H9 (cell line): ENCODE data around the gene CTR9. TPM values are rescaled to one million over a fixed set of nuclear protein-coding genes. Genes with fewer than 3 reads are reported as not detected.

ENCODE experiments used
- DNase-seq: peaks from one replicate; pipeline ENCODE4 v3.0.0-alpha.2; 2017
- H2AFZ ChIP-seq: one replicate; pipeline ENCODE4 v1.6.1; 2013; ENCODE audit warnings: mild to moderate bottlenecking, low read length, control low read depth, moderate library complexity
- H2AK5ac ChIP-seq: 2 replicates; pipeline ENCODE4 v1.6.1; 2013; ENCODE audit warnings: low read length, control low read depth, mixed read lengths; ENCODE audit not compliant: insufficient read length
- H2BK120ac ChIP-seq: one replicate; pipeline ENCODE4 v1.6.1; 2013; ENCODE audit warnings: low read depth, mild to moderate bottlenecking, low read length, control low read depth, inconsistent platforms; ENCODE audit not compliant: poor library complexity, severe bottlenecking
- H2BK12ac ChIP-seq: 2 replicates; pipeline ENCODE4 v1.6.1; 2013; ENCODE audit warnings: low read length, control low read depth, mixed read lengths, low read depth; ENCODE audit not compliant: insufficient read length
- H2BK15ac ChIP-seq: 2 replicates; pipeline ENCODE4 v1.6.1; 2013; ENCODE audit warnings: low read depth, low read length, control low read depth
- H2BK20ac ChIP-seq: one replicate; pipeline ENCODE4 v1.6.1; 2013; ENCODE audit warnings: low read depth, mild to moderate bottlenecking, low read length, control low read depth, inconsistent platforms; ENCODE audit not compliant: poor library complexity, severe bottlenecking
- H2BK5ac ChIP-seq: 2 replicates; pipeline ENCODE4 v1.6.1; 2013; ENCODE audit warnings: low read length, control low read depth, mixed read lengths; ENCODE audit not compliant: insufficient read length
- H3K14ac ChIP-seq: 2 replicates; pipeline ENCODE4 v1.6.1; 2013; ENCODE audit warnings: low read length, control low read depth; ENCODE audit not compliant: insufficient read depth
- H3K18ac ChIP-seq: 2 replicates; pipeline ENCODE4 v1.6.1; 2013; ENCODE audit warnings: low read depth, mild to moderate bottlenecking, mixed read lengths, low read length, control low read depth; ENCODE audit not compliant: insufficient read length
- H3K23ac ChIP-seq: 2 replicates; pipeline ENCODE4 v1.6.1; 2013; ENCODE audit warnings: low read length, control low read depth, mixed read lengths, low read depth; ENCODE audit not compliant: insufficient read length
- H3K23me2 ChIP-seq: 2 replicates; pipeline ENCODE4 v1.6.1; 2013; ENCODE audit warnings: low read depth, mild to moderate bottlenecking, mixed read lengths, low read length, control low read depth; ENCODE audit not compliant: insufficient read length, poor library complexity, severe bottlenecking
- H3K27ac ChIP-seq: 2 replicates; pipeline ENCODE4 v1.5.1; 2013; ENCODE audit warnings: low read length, control low read depth, mixed read lengths, low read depth; ENCODE audit not compliant: insufficient read length
- H3K27me3 ChIP-seq: 2 replicates; pipeline ENCODE4 v1.6.1; 2013; ENCODE audit warnings: low read length, control low read depth, inconsistent platforms; ENCODE audit not compliant: insufficient read depth
- H3K4ac ChIP-seq: 2 replicates; pipeline ENCODE4 v1.6.1; 2013; ENCODE audit warnings: low read depth, mild to moderate bottlenecking, control low read depth, inconsistent platforms, low read length, moderate library complexity
- H3K4me1 ChIP-seq: 2 replicates; pipeline ENCODE4 v1.6.1; 2013; ENCODE audit warnings: low read length, control low read depth, inconsistent platforms; ENCODE audit not compliant: insufficient read depth
- H3K4me2 ChIP-seq: 2 replicates; pipeline ENCODE4 v1.6.1; 2013; ENCODE audit warnings: low read length, control low read depth, mixed read lengths; ENCODE audit not compliant: insufficient read length, insufficient read depth
- H3K56ac ChIP-seq: 2 replicates; pipeline ENCODE4 v1.6.1; 2013; ENCODE audit warnings: low read depth, mild to moderate bottlenecking, mixed read lengths, low read length, control low read depth; ENCODE audit not compliant: insufficient read length
- H3K79me1 ChIP-seq: 2 replicates; pipeline ENCODE4 v1.6.1; 2013; ENCODE audit warnings: low read depth, mild to moderate bottlenecking, moderate library complexity, low read length, control low read depth, inconsistent platforms; ENCODE audit not compliant: insufficient read depth, poor library complexity, severe bottlenecking
- H3K79me2 ChIP-seq: 2 replicates; pipeline ENCODE4 v1.6.1; 2013; ENCODE audit warnings: low read length, control low read depth, inconsistent platforms; ENCODE audit not compliant: insufficient read depth
- H3K9ac ChIP-seq: 2 replicates; pipeline ENCODE4 v1.6.1; 2013; ENCODE audit warnings: low read length, control low read depth, mixed read lengths; ENCODE audit not compliant: insufficient read length; ENCODE audit errors: extremely low read depth
- H3K9me3 ChIP-seq: one replicate; pipeline ENCODE4 v1.6.1; 2013; ENCODE audit warnings: low read depth, low read length, inconsistent platforms; ENCODE audit not compliant: control insufficient read depth
- H3T11ph ChIP-seq: one replicate; pipeline ENCODE4 v1.6.1; 2013; ENCODE audit warnings: mild to moderate bottlenecking, low read length, control low read depth, inconsistent platforms
- H4K20me1 ChIP-seq: one replicate; pipeline ENCODE4 v1.6.1; 2013; ENCODE audit not compliant: control insufficient read depth, insufficient read length, insufficient read depth
- H4K5ac ChIP-seq: 2 replicates; pipeline ENCODE4 v1.6.1; 2013; ENCODE audit warnings: low read depth, mild to moderate bottlenecking, mixed read lengths, low read length, control low read depth; ENCODE audit not compliant: insufficient read length
- H4K8ac ChIP-seq: replicated peaks from 2 replicates; pipeline ENCODE4 v1.6.1; 2013; ENCODE audit warnings: low read length, control low read depth, mixed read lengths, low read depth; ENCODE audit not compliant: insufficient read length
- H4K91ac ChIP-seq: 2 replicates; pipeline ENCODE4 v1.6.1; 2013; ENCODE audit warnings: low read depth, mild to moderate bottlenecking, moderate library complexity, mixed read lengths, low read length, control low read depth; ENCODE audit not compliant: insufficient read length
- H3K27ac Mint-ChIP-seq, 3 experiments: 2 replicates in 2 of 3; 3 replicates in 1 of 3; pipeline ENCODE4 v1.8.0; 2020 to 2021; ENCODE audit warnings: mixed read lengths in 3 of 3, mild to moderate bottlenecking in 1 of 3, moderate library complexity in 1 of 3
- H3K27me3 Mint-ChIP-seq: 2 replicates; pipeline ENCODE4 v1.8.0; 2021; ENCODE audit warnings: low read depth, mild to moderate bottlenecking, moderate library complexity, mixed read lengths
- H3K36me3 Mint-ChIP-seq, 3 experiments: 2 replicates in 2 of 3; 3 replicates in 1 of 3; pipeline ENCODE4 v1.8.0; 2020 to 2021; ENCODE audit warnings: low read depth in 3 of 3, mixed read lengths in 3 of 3; ENCODE audit not compliant: insufficient read depth in 1 of 3
- H3K4me1 Mint-ChIP-seq, 2 experiments: 2 replicates each; pipeline ENCODE4 v1.8.0; 2020; ENCODE audit warnings: mixed read lengths in 2 of 2
- H3K4me3 Mint-ChIP-seq, 2 experiments: 2 replicates in 1 of 2; 3 replicates in 1 of 2; pipeline ENCODE4 v1.8.0; 2020 to 2021; ENCODE audit warnings: mild to moderate bottlenecking in 2 of 2, mixed read lengths in 2 of 2, moderate library complexity in 1 of 2
- H3K9me3 Mint-ChIP-seq, 2 experiments: 2 replicates in 1 of 2; 3 replicates in 1 of 2; pipeline ENCODE4 v1.8.0; 2020; ENCODE audit warnings: mild to moderate bottlenecking in 2 of 2, mixed read lengths in 2 of 2, moderate library complexity in 1 of 2
- total RNA-seq: library from RNA; stranded (reverse); gene quantifications from 2 replicates; pipeline ENCODE4 v1.2.1, GENCODE V29; 2021
- TF ChIP-seq, protein P1 (sequence below): fragments of 200-600 bp; sonication (generic); conservative IDR thresholded peaks from 3 replicates; pipeline ENCODE4 v1.8.0; 2021; ENCODE audit warnings: antibody characterized with exemption, mild to moderate bottlenecking

The CTR9 gene
- total RNA-seq, 1 experiment from 2014 or later, result 37.5 TPM

DNA sequence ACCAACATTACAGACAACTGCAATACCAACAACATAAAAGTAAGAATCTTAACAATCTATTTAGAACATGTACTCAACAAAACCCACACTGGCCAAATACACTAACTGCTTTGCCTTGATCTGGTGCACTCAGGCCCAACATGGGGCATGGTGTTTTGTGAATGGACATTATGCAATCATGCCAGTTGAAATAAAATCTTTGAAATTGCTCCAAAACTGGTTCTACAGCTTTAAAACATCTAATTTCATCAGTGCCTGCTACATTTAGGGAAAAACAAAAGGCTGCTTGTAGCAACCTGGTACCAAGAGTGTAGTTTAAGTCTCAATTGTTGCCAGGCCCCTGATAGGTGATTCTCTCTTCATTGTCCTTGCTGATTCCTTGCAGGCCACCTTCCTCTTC is 3.3 kb upstream of the CTR9 start:
- Histone ChIP-seq H4K5ac (no peak overlapping the region), H3K9ac (no peak overlapping the region), H3K14ac (no peak overlapping the region), H2AK5ac (no peak overlapping the region), H3K79me1 (no peaks in the 10 kb centered on the region), H3K27ac (no peak overlapping the region), H2BK12ac (no peak overlapping the region), H3K9me3 (no peaks in the 10 kb centered on the region), H4K8ac (no peak overlapping the region), H3K56ac (no peak overlapping the region), H3T11ph (no peak overlapping the region), H3K4ac (no peak overlapping the region), H2BK5ac (no peak overlapping the region), H3K4me2 (no peak overlapping the region), H2BK15ac (no peak overlapping the region), H3K23me2 (peaks cover 5% of the 10 kb centered on the region), H2BK120ac (no peak overlapping the region), H3K23ac (no peak overlapping the region), H3K18ac (no peak overlapping the region), H4K20me1 (no peaks in the 10 kb centered on the region), H2AFZ (no peak overlapping the region), H2BK20ac (no peak overlapping the region), H4K91ac (no peak overlapping the region), H3K79me2 (no peaks in the 10 kb centered on the region; the same call in 1 of the 2 replicates), H3K27me3 (no peaks in the 10 kb centered on the region), H3K4me1 (no peaks in the 10 kb centered on the region)
- H3K27me3 Mint-ChIP-seq, result no peaks in the 10 kb centered on the region
- TF ChIP-seq, protein P1, sequence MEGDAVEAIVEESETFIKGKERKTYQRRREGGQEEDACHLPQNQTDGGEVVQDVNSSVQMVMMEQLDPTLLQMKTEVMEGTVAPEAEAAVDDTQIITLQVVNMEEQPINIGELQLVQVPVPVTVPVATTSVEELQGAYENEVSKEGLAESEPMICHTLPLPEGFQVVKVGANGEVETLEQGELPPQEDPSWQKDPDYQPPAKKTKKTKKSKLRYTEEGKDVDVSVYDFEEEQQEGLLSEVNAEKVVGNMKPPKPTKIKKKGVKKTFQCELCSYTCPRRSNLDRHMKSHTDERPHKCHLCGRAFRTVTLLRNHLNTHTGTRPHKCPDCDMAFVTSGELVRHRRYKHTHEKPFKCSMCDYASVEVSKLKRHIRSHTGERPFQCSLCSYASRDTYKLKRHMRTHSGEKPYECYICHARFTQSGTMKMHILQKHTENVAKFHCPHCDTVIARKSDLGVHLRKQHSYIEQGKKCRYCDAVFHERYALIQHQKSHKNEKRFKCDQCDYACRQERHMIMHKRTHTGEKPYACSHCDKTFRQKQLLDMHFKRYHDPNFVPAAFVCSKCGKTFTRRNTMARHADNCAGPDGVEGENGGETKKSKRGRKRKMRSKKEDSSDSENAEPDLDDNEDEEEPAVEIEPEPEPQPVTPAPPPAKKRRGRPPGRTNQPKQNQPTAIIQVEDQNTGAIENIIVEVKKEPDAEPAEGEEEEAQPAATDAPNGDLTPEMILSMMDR, result no peak
- H3K27ac Mint-ChIP-seq, result no peak overlapping the region
- DNase-seq, result no peak
- H3K4me1 Mint-ChIP-seq, result peaks cover 8 to 10% of the 10 kb centered on the region in 2 experiments
- H3K9me3 Mint-ChIP-seq, result no peaks in the 10 kb centered on the region
- H3K36me3 Mint-ChIP-seq, result peaks cover 0 to 4% (median 0%) of the 10 kb centered on the region in 3 experiments; a peak in 2 of 7 replicates
- no peak overlapping the region for H3K4me3 Mint-ChIP-seq
